Skeletal muscle satellite cell (primary cell): ENCODE data around the gene CD4.
"Not testable (repeated sequence)": the region's sequence is repeated elsewhere in the genome, so short reads cannot be mapped to it uniquely, and the experiment has no call there.

Experiments used
- H3K27me3 ChIP-seq: 2 replicates; pipeline ENCODE4 v1.7.0; 2013; ENCODE audit warnings: low read length; ENCODE audit not compliant: control insufficient read depth, insufficient read depth
- H3K36me3 ChIP-seq: 2 replicates; pipeline ENCODE4 v1.7.0; 2013; ENCODE audit warnings: mild to moderate bottlenecking, control low read depth, low read length; ENCODE audit not compliant: insufficient read depth
- H3K4me1 ChIP-seq: 2 replicates; pipeline ENCODE4 v1.7.0; 2013; ENCODE audit warnings: low read length; ENCODE audit not compliant: control insufficient read depth, insufficient read depth
- H3K4me2 ChIP-seq: 2 replicates; pipeline ENCODE4 v1.7.0; 2013; ENCODE audit warnings: mild to moderate bottlenecking, low read length
- H3K4me3 ChIP-seq: 2 replicates; pipeline ENCODE4 v1.7.0; 2013; ENCODE audit warnings: low read length
- H3K9ac ChIP-seq: 2 replicates; pipeline ENCODE4 v1.7.0; 2013; ENCODE audit warnings: mild to moderate bottlenecking, low read depth, low read length, moderate library complexity
- H3K9me3 ChIP-seq: replicated peaks from 2 replicates; pipeline ENCODE4 v1.7.0; 2013; ENCODE audit warnings: mild to moderate bottlenecking, control low read depth, low read length

CD4 gene

GRCh38 chr12:6860942-6861341 lies 71.6 kb downstream of the CD4 start:
- Histone ChIP-seq H3K27me3 (no peaks in the 10 kb centered on the region), H3K9ac (no peak overlapping the region)

GRCh38 chr12:6861391-6861790 lies 72.1 kb downstream of the CD4 start:
- Histone ChIP-seq H3K4me1 (peaks cover 3% of the 10 kb centered on the region), H3K4me3 (no peak overlapping the region), H3K27me3 (no peaks in the 10 kb centered on the region), H3K9ac (no peak overlapping the region), H3K36me3 (peaks cover 90% of the 10 kb centered on the region), H3K9me3 (no peaks in the 10 kb centered on the region), H3K4me2 (no peak overlapping the region)

More at GRCh38 chr12:6860942-6861341, 71.6 kb downstream of the CD4 start:
- Histone ChIP-seq H3K9me3 (no peaks in the 10 kb centered on the region), H3K4me2 (no peak overlapping the region), H3K36me3 (peaks cover 91% of the 10 kb centered on the region), H3K4me3 (no peak overlapping the region), H3K4me1 (no peaks in the 10 kb centered on the region)

GRCh38 chr12:6863033-6863432 lies 73.7 kb downstream of the CD4 start:
- Histone ChIP-seq H3K4me2 (no peak overlapping the region), H3K4me3 (no peak overlapping the region), H3K9ac (no peak overlapping the region), H3K4me1 (peaks cover 11% of the 10 kb centered on the region), H3K36me3 (peaks cover 74% of the 10 kb centered on the region), H3K9me3 (no peaks in the 10 kb centered on the region), H3K27me3 (no peaks in the 10 kb centered on the region)

- Histone ChIP-seq H3K27me3 (no peaks in the 10 kb centered on the region), H3K4me1 (peaks cover 12% of the 10 kb centered on the region), H3K4me2 (no peak overlapping the region), H3K4me3 (no peak overlapping the region), H3K9ac (no peak overlapping the region), H3K36me3 (peaks cover 67% of the 10 kb centered on the region), H3K9me3 (no peaks in the 10 kb centered on the region)
Observed at GRCh38 chr12:6863586-6864321, 74.4 kb downstream of the CD4 start.

GRCh38 chr12:6865307-6865706 lies 76.0 kb downstream of the CD4 start:
- not testable (repeated sequence) for H3K27me3 ChIP-seq, H3K9ac ChIP-seq, H3K9me3 ChIP-seq, H3K4me3 ChIP-seq, H3K4me2 ChIP-seq
- H3K36me3 ChIP-seq, result peaks cover 70% of the 10 kb centered on the region
- peaks cover 27% of the 10 kb centered on the region for H3K4me1 ChIP-seq

GRCh38 chr12:6866163-6866919 lies 77.0 kb downstream of the CD4 start:
- Histone ChIP-seq H3K4me1 (peaks cover 36% of the 10 kb centered on the region), H3K36me3 (peaks cover 70% of the 10 kb centered on the region), H3K4me2 (peak overlapping the region; percentile 86), H3K9ac (peak overlapping the region; percentile 77), H3K4me3 (peak overlapping the region; percentile 97), H3K27me3 (no peaks in the 10 kb centered on the region), H3K9me3 (no peaks in the 10 kb centered on the region)

DNA sequence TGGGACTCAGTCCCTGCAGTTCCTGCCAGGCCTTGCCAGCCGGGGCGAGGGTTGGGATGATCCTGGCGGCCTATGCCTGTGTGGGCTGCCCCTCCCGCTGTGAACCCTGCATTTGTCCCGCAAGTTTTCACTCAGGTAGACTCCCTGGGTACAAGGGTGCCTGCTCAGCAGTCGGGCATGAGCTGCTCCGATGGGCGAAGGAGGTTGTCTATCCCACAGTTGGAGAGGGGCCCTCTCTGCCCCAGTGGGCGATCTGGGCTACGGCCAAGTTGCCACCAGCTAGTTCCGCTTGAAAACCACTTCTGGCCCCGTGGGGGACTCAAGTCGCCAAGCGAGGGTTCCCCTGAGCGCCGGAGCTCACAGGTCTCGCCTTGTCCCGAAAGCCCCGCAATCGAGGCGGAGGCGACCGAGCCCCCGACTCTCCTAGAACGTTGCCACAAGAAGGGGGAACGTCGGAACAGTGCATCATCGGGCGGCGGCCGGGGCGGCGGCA lies 77.6 kb downstream of the CD4 start:
- no peaks in the 10 kb centered on the region for H3K27me3 ChIP-seq
- peaks cover 42% of the 10 kb centered on the region for H3K4me1 ChIP-seq
- peak overlapping the region; percentile 97 for H3K4me3 ChIP-seq
- H3K36me3 ChIP-seq, result peaks cover 70% of the 10 kb centered on the region
- peak overlapping the region; percentile 86 for H3K4me2 ChIP-seq
- H3K9ac ChIP-seq, result peak overlapping the region; percentile 77
- no peaks in the 10 kb centered on the region for H3K9me3 ChIP-seq

- peaks cover 46% of the 10 kb centered on the region for H3K4me1 ChIP-seq
- H3K4me2 ChIP-seq, result peak within 1 kb of the TSS; percentile 86
- peak within 1 kb of the TSS; percentile 96 for H3K9ac ChIP-seq
- no peaks in the 10 kb centered on the region for H3K27me3 ChIP-seq
- H3K9me3 ChIP-seq, result no peaks in the 10 kb centered on the region
- peak within 1 kb of the TSS; percentile 97 for H3K4me3 ChIP-seq
- H3K36me3 ChIP-seq, result peaks cover 67% of the 10 kb centered on the region
Observed at GRCh38 chr12:6867413-6868210, 78.3 kb downstream of the CD4 start, which contains the start of gene TPI1. TPI1 (plus strand) TSS chr12:6867531; CDS start chr12:6867567, 36 bp downstream.

DNA sequence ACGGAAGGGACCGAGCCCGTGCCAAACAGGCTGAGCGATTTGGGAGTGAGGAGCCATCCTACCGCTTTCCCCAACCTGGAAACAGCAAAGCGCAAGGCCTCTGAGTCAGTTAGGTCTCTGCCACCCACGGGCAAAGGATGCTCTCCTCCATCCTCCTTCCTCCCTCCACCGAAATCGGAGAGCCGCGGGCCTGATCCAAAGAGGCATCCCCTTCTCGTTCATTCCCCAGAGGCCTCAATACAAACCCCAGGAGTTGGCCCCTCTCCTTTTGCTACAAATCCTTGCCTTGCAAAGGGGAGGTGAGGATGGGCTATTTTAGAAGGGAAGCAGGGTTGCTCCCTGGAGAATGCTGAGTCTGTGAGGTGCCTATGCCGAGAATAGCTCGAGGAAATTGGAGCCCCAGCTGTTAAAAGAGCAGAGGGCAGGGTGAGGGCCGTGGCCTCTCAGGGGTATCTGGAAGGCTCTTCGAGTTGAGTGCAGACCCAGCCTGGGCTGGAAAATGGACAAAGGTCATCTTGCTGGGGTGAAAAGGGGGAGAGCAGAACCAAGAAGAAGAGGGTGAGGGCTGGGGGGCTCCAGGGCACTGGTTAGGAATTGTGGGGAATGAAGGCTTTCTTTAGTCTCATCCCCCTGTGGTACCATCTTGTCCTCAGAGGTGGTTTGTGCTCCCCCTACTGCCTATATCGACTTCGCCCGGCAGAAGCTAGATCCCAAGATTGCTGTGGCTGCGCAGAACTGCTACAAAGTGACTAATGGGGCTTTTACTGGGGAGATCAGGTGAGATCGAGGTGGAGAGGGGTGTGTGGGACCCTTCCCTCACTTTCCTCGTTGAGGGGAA lies 79.1 kb downstream of the CD4 start:
- H3K4me1 ChIP-seq, result peaks cover 46% of the 10 kb centered on the region
- peaks cover 59% of the 10 kb centered on the region for H3K36me3 ChIP-seq
- peak overlapping the region; percentile 96 for H3K9ac ChIP-seq

GRCh38 chr12:6869049-6870021 lies 80.0 kb downstream of the CD4 start:
- Histone ChIP-seq H3K36me3 (peaks cover 52% of the 10 kb centered on the region), H3K9ac (peak overlapping the region; percentile 96), H3K27me3 (no peaks in the 10 kb centered on the region), H3K4me3 (peak overlapping the region; percentile 97), H3K9me3 (no peaks in the 10 kb centered on the region), H3K4me2 (peak overlapping the region; percentile 86), H3K4me1 (peaks cover 46% of the 10 kb centered on the region)

More for the DNA sequence above, 79.1 kb downstream of the CD4 start:
- H3K4me3 ChIP-seq, result peak overlapping the region; percentile 97
- H3K9me3 ChIP-seq, result no peaks in the 10 kb centered on the region
- peak overlapping the region; percentile 86 for H3K4me2 ChIP-seq
- no peaks in the 10 kb centered on the region for H3K27me3 ChIP-seq
